Muscle layer of colon (tissue), 2 donors: Measurements from ENCODE around the gene ABHD17C.

Experiments used
- H3K27ac ChIP-seq: one replicate; pipeline ENCODE4 v1.7.0; 2013; ENCODE audit warnings: low read depth, mild to moderate bottlenecking, low read length, moderate library complexity
- H3K27me3 ChIP-seq, 2 donors: one replicate each; pipeline ENCODE4 v1.7.0; 2013; ENCODE audit warnings: low read length in 2 of 2, mild to moderate bottlenecking in 2 of 2; ENCODE audit not compliant: insufficient read depth in 2 of 2, control insufficient read depth in 1 of 2
- H3K36me3 ChIP-seq: one replicate; pipeline ENCODE4 v1.7.0; 2013; ENCODE audit warnings: mild to moderate bottlenecking, low read length; ENCODE audit not compliant: insufficient read depth
- H3K4me1 ChIP-seq: one replicate; pipeline ENCODE4 v1.7.0; 2013; ENCODE audit warnings: mild to moderate bottlenecking, low read length; ENCODE audit not compliant: insufficient read depth
- H3K4me3 ChIP-seq, 2 donors: one replicate each; pipeline ENCODE4 v1.7.0; 2013; ENCODE audit warnings: low read length in 2 of 2, low read depth in 1 of 2, mild to moderate bottlenecking in 1 of 2, moderate library complexity in 1 of 2
- H3K9ac ChIP-seq: one replicate; pipeline ENCODE4 v1.7.0; 2013; ENCODE audit warnings: low read length
- H3K9me3 ChIP-seq: one replicate; pipeline ENCODE4 v1.7.0; 2013; ENCODE audit warnings: mild to moderate bottlenecking, low read length
- donor health status: abdominal sarcoma.
- donor health status: Adenocarcinoma of cecum.

ABHD17C gene

GRCh38 chr15:80709542-80709941 is 14.4 kb downstream of the ABHD17C start:
- Histone ChIP-seq H3K27me3 (no peaks in the 10 kb centered on the region), H3K4me3 (no peak overlapping the region), H3K36me3 (no peaks in the 10 kb centered on the region), H3K9me3 (no peaks in the 10 kb centered on the region), H3K27ac (no peak overlapping the region), H3K4me1 (no peaks in the 10 kb centered on the region), H3K9ac (no peak overlapping the region)

- Histone ChIP-seq H3K36me3 (no peaks in the 10 kb centered on the region), H3K27ac (no peak overlapping the region), H3K9me3 (no peaks in the 10 kb centered on the region), H3K27me3 (no peaks in the 10 kb centered on the region), H3K9ac (no peak overlapping the region), H3K4me3 (no peak overlapping the region), H3K4me1 (no peaks in the 10 kb centered on the region)
These were observed 15.8 kb downstream of the ABHD17C start for GRCh38 chr15:80710635-80711554.

- Histone ChIP-seq H3K9me3 (no peaks in the 10 kb centered on the region), H3K36me3 (no peaks in the 10 kb centered on the region), H3K4me3 (no peak overlapping the region), H3K9ac (no peak overlapping the region), H3K27ac (no peak overlapping the region), H3K4me1 (no peaks in the 10 kb centered on the region), H3K27me3 (no peaks in the 10 kb centered on the region)
These were observed 16.8 kb downstream of the ABHD17C start for GRCh38 chr15:80711886-80712285.

DNA sequence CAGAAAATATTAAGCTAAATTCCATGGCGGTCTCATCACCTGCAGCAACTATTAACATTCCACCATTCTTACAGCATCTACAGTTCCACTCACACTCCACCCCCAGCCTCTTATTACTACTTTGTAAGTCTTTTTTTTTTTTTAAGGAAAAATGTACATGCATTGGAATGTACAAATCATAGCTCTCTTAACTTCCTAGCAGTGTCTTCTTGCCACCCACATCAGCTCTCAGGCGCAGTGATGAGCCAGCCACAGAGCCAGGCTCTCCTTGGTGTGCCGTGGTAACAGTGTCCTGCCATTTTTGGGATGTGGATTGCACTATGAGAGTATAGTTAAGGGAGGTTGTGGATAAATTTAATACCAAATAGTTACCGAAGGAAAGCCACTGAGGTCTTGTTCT is 17.8 kb downstream of the ABHD17C start:
- Histone ChIP-seq H3K4me3 (no peak overlapping the region), H3K27me3 (no peaks in the 10 kb centered on the region), H3K9me3 (no peaks in the 10 kb centered on the region), H3K4me1 (no peaks in the 10 kb centered on the region), H3K36me3 (no peaks in the 10 kb centered on the region), H3K27ac (no peak overlapping the region), H3K9ac (no peak overlapping the region)

- Histone ChIP-seq H3K27ac (no peak overlapping the region), H3K4me3 (no peak overlapping the region), H3K36me3 (no peaks in the 10 kb centered on the region), H3K9ac (no peak overlapping the region), H3K4me1 (no peaks in the 10 kb centered on the region), H3K27me3 (no peaks in the 10 kb centered on the region), H3K9me3 (no peaks in the 10 kb centered on the region)
These were observed 26.4 kb downstream of the ABHD17C start for GRCh38 chr15:80721476-80721875.

DNA sequence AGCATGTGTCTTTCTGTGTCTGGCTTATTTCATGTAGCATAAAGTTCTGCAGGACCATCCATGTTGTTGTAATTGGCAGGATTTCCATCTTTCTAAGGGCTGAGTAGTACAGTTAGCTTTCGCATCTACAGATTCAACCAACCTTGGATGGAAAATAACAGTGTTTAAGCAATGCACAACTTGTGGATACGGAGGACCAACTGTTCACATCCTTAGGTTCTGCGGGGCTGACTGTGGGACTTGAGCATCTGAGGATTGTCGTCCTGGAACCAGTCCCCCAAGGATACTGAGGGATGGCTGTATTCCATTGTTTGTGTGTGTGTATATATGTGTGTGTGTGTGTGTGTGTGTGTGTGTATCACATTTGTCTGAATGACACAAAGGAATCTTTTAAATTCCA is 27.7 kb downstream of the ABHD17C start:
- Histone ChIP-seq H3K4me3 (no peak overlapping the region), H3K9me3 (no peaks in the 10 kb centered on the region), H3K4me1 (no peaks in the 10 kb centered on the region), H3K9ac (no peak overlapping the region), H3K27ac (no peak overlapping the region), H3K36me3 (no peaks in the 10 kb centered on the region), H3K27me3 (no peaks in the 10 kb centered on the region)

DNA sequence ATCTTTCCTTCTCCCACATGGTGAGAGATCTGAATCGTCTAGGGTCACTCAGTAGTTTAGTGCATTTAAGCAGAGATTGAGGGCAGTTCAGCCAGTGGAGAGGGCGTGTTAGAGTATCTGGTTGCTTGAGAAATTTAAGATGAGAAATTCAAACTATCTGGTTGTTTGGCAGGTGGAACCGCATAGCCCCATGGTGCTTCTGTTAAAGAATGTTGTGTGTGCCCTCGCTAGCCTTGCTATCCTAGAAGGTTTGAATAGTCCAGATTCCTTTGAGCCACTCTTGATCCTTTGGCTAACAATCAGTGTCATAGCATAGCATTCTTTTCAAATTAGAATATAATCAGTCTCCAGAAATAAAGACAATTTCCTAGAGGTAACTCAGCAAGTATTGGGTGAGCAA is 32.1 kb downstream of the ABHD17C start:
- Histone ChIP-seq H3K9ac (no peak overlapping the region), H3K27ac (no peak overlapping the region), H3K4me3 (no peak overlapping the region)

GRCh38 chr15:80727596-80727995 is 32.5 kb downstream of the ABHD17C start:
- Histone ChIP-seq H3K36me3 (no peaks in the 10 kb centered on the region), H3K27ac (no peak overlapping the region), H3K27me3 (no peaks in the 10 kb centered on the region), H3K4me1 (peaks cover 11% of the 10 kb centered on the region), H3K4me3 (no peak overlapping the region), H3K9me3 (no peaks in the 10 kb centered on the region), H3K9ac (no peak overlapping the region)

More for the DNA sequence above, 32.1 kb downstream of the ABHD17C start:
- H3K4me1 ChIP-seq = peaks cover 11% of the 10 kb centered on the region
- H3K27me3 ChIP-seq = no peaks in the 10 kb centered on the region
- H3K36me3 ChIP-seq = no peaks in the 10 kb centered on the region
- no peaks in the 10 kb centered on the region for H3K9me3 ChIP-seq

DNA sequence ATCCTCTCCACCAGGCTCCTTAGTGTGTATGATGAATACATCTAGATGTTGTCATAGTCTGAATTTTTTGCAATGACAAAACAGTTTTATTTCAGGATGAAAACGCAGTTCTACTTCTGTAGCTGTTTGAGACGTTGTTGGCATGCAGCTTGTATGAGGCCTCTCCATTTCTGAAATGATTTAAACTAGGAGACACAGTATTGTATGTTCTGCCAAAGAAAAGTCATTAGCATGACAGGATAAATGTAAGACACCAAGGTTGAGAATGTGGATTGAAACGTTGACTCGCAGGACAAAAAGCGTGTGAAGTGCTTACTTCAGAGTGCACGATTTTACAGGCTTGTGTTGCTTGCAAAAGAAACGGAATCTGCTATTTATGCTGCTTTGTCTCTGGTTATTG is 35.3 kb downstream of the ABHD17C start:
- peaks cover 11% of the 10 kb centered on the region for H3K4me1 ChIP-seq
- no peak overlapping the region for H3K27ac ChIP-seq
- H3K36me3 ChIP-seq = no peaks in the 10 kb centered on the region

GRCh38 chr15:80730926-80731325 is 35.8 kb downstream of the ABHD17C start:
- H3K4me1 ChIP-seq = peaks cover 11% of the 10 kb centered on the region
- H3K27ac ChIP-seq = no peak overlapping the region
- H3K27me3 ChIP-seq = no peaks in the 10 kb centered on the region
- H3K9me3 ChIP-seq = no peaks in the 10 kb centered on the region
- H3K9ac ChIP-seq = no peak overlapping the region
- H3K36me3 ChIP-seq = no peaks in the 10 kb centered on the region
- H3K4me3 ChIP-seq = no peak overlapping the region

More for the DNA sequence above, 35.3 kb downstream of the ABHD17C start:
- no peaks in the 10 kb centered on the region for H3K9me3 ChIP-seq
- H3K4me3 ChIP-seq = peak overlapping the region in 1 of 2 donors; percentile 21
- H3K27me3 ChIP-seq = no peaks in the 10 kb centered on the region
- no peak overlapping the region for H3K9ac ChIP-seq

- H3K9ac ChIP-seq = no peak overlapping the region
- H3K36me3 ChIP-seq = no peaks in the 10 kb centered on the region
- H3K9me3 ChIP-seq = no peaks in the 10 kb centered on the region
- H3K4me3 ChIP-seq = no peak overlapping the region
- H3K4me1 ChIP-seq = peaks cover 16% of the 10 kb centered on the region
- H3K27ac ChIP-seq = no peak overlapping the region
- H3K27me3 ChIP-seq = no peaks in the 10 kb centered on the region
These were observed 37.1 kb downstream of the ABHD17C start for GRCh38 chr15:80732167-80732566.

- Histone ChIP-seq H3K27ac (no peak overlapping the region), H3K4me1 (peaks cover 16% of the 10 kb centered on the region), H3K36me3 (no peaks in the 10 kb centered on the region), H3K9ac (no peak overlapping the region), H3K9me3 (no peaks in the 10 kb centered on the region), H3K4me3 (no peak overlapping the region), H3K27me3 (no peaks in the 10 kb centered on the region)
These were observed 37.7 kb downstream of the ABHD17C start for GRCh38 chr15:80732818-80733217.
